ENCODE data around the gene ALS2. TPM values are rescaled to one million over a fixed set of nuclear protein-coding genes. Genes with fewer than 3 reads are reported as not detected.

ALS2 gene
- total RNA-seq, 4 donors from 2014 or later = 14.4 to 23.5 (median 20.7) TPM

DNA sequence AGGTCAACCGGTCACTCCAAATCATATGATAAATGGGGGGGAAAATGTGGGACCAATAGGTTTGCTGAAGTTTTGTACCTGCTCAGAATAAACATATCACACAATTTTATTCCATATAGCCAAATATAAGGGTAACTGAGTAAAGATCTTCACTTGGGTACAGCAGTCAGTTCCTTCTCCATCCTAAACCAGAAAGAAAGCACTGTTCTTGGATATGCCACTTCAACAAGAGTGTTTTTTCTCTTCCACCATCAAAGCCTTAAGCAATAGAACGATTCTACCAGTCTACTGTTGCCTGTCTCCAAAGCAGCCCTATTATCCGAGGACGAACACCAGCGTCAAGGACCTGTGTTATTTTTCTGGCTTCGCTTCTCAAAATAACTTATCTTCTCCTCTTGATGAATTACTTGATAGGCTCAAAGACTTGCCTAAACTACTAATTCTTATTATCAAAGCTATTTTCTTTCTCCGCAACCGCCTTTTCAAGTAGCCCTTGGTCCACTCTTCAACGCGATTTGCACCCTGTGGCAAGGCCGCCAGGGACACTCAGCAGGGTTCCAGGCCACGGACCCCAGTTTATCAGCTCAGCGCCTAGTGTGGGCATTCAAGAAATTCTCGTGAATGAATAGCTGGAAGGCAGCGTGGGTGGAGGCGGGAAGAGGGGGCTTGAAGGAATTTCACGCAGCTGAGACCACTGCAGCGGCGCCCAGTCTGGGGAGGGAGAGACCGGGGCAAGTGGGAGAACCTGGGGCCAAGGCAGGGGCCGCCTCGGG lies 646 bp downstream of the ALS2 start:
- TF ChIP-seq, protein P1, sequence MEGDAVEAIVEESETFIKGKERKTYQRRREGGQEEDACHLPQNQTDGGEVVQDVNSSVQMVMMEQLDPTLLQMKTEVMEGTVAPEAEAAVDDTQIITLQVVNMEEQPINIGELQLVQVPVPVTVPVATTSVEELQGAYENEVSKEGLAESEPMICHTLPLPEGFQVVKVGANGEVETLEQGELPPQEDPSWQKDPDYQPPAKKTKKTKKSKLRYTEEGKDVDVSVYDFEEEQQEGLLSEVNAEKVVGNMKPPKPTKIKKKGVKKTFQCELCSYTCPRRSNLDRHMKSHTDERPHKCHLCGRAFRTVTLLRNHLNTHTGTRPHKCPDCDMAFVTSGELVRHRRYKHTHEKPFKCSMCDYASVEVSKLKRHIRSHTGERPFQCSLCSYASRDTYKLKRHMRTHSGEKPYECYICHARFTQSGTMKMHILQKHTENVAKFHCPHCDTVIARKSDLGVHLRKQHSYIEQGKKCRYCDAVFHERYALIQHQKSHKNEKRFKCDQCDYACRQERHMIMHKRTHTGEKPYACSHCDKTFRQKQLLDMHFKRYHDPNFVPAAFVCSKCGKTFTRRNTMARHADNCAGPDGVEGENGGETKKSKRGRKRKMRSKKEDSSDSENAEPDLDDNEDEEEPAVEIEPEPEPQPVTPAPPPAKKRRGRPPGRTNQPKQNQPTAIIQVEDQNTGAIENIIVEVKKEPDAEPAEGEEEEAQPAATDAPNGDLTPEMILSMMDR (IDR thresholded peaks at IDR 0.05; ENCODE audit: low read depth) = no peak

DNA sequence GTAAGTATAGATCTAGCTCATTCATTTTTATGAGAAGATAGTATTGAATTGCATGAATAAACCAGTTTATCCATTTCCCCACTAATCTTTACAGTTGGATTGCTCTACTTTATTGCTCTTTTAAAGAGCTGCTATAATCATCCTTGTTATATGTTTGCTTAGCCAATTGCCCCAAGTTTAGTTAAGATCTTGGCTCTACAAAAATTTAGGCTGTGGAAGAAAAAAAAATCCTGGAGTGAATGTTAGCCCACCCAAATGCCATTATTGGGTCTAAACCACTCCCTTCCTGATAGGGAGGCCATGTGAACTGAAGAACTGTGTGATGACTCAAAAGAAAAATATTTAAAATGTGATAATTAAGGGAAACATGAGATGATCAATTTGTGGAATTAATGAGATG lies 2.9 kb downstream of the ALS2 start:
- TF ChIP-seq, protein P1 (IDR thresholded peaks at IDR 0.05; ENCODE audit: low read depth) = no peak

DNA sequence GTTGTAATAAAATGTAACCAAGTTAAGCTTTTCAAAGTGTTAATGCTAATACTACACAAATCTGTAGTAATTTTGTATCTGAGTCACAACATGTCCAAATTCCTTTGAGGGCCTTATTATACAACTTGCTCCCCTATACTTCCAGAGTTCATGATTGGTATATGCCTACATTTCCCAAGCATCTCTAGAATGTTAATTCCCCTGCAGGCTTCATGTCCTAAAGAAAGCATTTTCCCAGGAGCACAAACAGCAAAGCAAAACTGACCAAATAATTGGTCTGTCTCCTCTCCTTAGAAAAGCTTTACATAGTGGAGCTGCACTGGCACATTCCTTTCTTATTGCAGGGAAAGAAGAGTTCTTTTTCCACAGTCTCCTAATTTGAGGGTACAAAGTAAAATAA lies 3.7 kb downstream of the ALS2 start:
- TF ChIP-seq, protein P1 (IDR thresholded peaks at IDR 0.05; ENCODE audit: low read depth) = no peak

DNA sequence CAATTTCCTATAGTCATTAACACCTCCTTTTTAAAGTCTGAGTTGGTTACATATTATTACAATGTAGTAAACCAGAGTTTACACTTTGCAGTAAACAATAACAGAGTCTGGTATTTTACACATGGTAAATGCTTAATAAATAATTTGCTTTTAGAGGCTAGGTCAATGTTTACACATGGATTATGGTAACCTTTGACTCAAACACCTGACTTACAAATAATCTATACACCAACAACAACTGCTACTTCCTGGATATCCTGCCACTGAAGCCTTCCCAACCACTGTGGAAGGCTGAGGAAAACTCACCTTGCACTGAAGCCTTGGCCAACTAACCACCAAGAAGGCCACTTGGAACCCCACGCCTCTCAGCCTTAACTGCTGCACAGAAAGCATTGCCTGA lies 5.4 kb downstream of the ALS2 start:
- TF ChIP-seq, protein P1 (IDR thresholded peaks at IDR 0.05; ENCODE audit: low read depth) = no peak

DNA sequence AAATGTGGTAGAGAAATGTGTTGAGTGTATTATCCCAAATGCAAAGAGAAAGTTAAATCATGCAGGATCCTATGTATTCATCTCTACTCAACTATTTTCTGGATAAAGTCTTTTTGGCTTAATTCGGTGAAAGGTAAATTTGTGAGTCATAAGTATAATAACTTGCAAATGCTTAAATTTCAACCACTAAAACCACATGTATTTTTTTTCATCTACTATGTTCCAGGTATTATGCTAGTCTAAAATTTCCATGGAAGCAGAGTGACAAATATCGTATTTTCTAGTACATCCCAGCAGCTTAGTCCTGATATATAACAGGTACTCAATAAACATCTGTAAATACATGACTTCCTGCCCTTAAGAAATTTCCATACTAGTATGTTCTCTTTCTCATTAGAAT lies 6.2 kb downstream of the ALS2 start:
- TF ChIP-seq, protein P1 (IDR thresholded peaks at IDR 0.05; ENCODE audit: low read depth) = no peak

DNA sequence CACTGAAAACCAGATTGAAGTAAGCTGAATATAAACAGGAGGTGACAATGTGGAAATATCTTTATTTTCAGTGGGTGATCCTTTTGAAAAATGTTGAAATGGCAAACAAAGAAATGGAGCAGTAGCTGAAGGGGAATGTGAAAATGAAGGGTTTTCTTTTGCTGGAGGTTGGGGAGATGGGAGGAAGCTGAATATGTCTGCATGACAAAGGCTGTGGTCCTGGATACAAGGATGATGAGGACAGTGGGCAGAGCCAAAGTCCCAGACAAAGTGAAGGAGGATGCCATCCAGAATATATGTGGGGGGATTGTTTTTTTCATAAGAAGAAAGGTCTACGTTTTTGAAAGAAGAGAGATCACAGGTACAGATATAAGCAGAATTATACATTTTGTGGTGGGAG lies 6.7 kb downstream of the ALS2 start:
- TF ChIP-seq, protein P1 (IDR thresholded peaks at IDR 0.05; ENCODE audit: low read depth) = no peak

DNA sequence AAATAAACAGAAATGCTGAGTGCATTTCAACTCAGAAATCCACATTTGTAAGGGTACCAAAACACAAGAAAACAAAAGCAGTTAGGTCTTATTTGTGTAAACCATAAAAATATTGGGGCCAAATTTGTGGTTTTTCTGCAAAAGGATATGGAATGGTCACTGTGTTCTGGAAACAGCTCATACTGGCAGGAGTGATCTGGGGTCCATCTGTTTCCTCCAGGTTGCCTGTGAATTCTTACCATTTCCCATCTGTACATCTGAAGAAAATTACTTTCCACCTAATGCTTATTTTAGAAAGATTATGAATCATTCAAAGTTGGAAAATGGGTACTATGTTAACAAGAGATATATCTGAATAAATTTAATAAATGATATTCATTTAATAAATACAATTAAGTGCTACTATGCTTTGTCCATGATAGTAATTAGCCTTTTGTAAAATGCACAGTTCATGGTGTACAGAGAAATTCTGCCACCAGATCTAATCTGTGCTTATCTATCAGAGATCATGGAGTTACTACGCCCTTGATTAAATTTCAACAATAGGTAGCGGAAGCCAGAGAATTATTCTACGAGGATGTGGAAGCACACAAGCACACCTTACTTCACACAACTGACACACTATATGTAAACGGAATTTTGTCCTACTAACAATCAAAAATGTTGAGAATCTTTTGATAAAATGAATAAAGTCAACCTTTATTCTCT lies 10.9 kb downstream of the ALS2 start:
- TF ChIP-seq, protein P1 (IDR thresholded peaks at IDR 0.05; ENCODE audit: low read depth) = no peak
